Measurements from ENCODE around the gene SMIM41.
"Not testable (repeated sequence)": the region's sequence is repeated elsewhere in the genome, so short reads cannot be mapped to it uniquely, and the experiment has no call there.

- TF ChIP-seq CTCF (IDR thresholded peaks at IDR 0.05); POLR2A (IDR thresholded peaks at IDR 0.05; ENCODE audit: low read depth); POLR2AphosphoS5 (IDR thresholded peaks at IDR 0.05); EP300 (IDR thresholded peaks at IDR 0.05): not testable (repeated sequence)
Measured at GRCh38 chr12:52104431-52105089, 25.1 kb downstream of the SMIM41 start.
